HUES48 (cell line): ENCODE measurements around the gene PPM1G.

Experiments
- H3K27ac ChIP-seq: one replicate; pipeline ENCODE4 v1.7.0; 2013; ENCODE audit warnings: low read depth, low read length, inconsistent platforms
- H3K27me3 ChIP-seq: 2 replicates; pipeline ENCODE4 v1.6.1; 2013; ENCODE audit warnings: mild to moderate bottlenecking, low read length; ENCODE audit not compliant: control insufficient read depth, insufficient read depth
- H3K36me3 ChIP-seq: 2 replicates; pipeline ENCODE4 v1.6.1; 2013; ENCODE audit warnings: low read length; ENCODE audit not compliant: control insufficient read depth, insufficient read depth
- H3K4me1 ChIP-seq: 2 replicates; pipeline ENCODE4 v1.6.1; 2013; ENCODE audit warnings: mild to moderate bottlenecking, low read length; ENCODE audit not compliant: control insufficient read depth, insufficient read depth
- H3K4me3 ChIP-seq: 2 replicates; pipeline ENCODE4 v1.5.1; 2013; ENCODE audit warnings: mild to moderate bottlenecking, low read depth, low read length
- H3K9ac ChIP-seq: 2 replicates; pipeline ENCODE4 v1.6.1; 2013; ENCODE audit warnings: mild to moderate bottlenecking, low read depth, low read length, moderate library complexity
- H3K9me3 ChIP-seq: 2 replicates; pipeline ENCODE4 v1.6.1; 2013; ENCODE audit warnings: low read length; ENCODE audit not compliant: control insufficient read depth, insufficient read depth

Gene PPM1G

GRCh38 chr2:27409321-27410073 lies at the start of gene PPM1G:
Gene PPM1G (minus strand): TSS chr2:27409591. CDS start chr2:27409422, 169 bp downstream.
- no peaks in the 10 kb centered on the region for H3K9me3 ChIP-seq
- H3K36me3 ChIP-seq = peaks cover 14% of the 10 kb centered on the region
- peak within 1 kb of the TSS; percentile 91 for H3K27ac ChIP-seq
- H3K4me1 ChIP-seq = peaks cover 6% of the 10 kb centered on the region; the same call in 1 of the 2 replicates
- H3K27me3 ChIP-seq = no peaks in the 10 kb centered on the region
- peak within 1 kb of the TSS; percentile 92 for H3K9ac ChIP-seq
- peak within 1 kb of the TSS; percentile 96 for H3K4me3 ChIP-seq

- H3K27ac ChIP-seq = no peak overlapping the region
- no peaks in the 10 kb centered on the region for H3K27me3 ChIP-seq
- H3K9ac ChIP-seq = no peak overlapping the region
- H3K4me1 ChIP-seq = no peaks in the 10 kb centered on the region
- H3K4me3 ChIP-seq = no peak overlapping the region
- H3K9me3 ChIP-seq = no peaks in the 10 kb centered on the region
- H3K36me3 ChIP-seq = peaks cover 51% of the 10 kb centered on the region
Observed at GRCh38 chr2:27453968-27454367, 44.6 kb upstream of the PPM1G start.

GRCh38 chr2:27451095-27451494 lies 41.7 kb upstream of the PPM1G start:
- Histone ChIP-seq H3K9me3 (no peaks in the 10 kb centered on the region), H3K27ac (no peak overlapping the region), H3K4me3 (no peak overlapping the region), H3K27me3 (no peaks in the 10 kb centered on the region), H3K36me3 (peaks cover 44% of the 10 kb centered on the region), H3K9ac (no peak overlapping the region), H3K4me1 (no peaks in the 10 kb centered on the region)

GRCh38 chr2:27448381-27448780 lies 39.0 kb upstream of the PPM1G start:
- Histone ChIP-seq H3K36me3 (peaks cover 53% of the 10 kb centered on the region), H3K27me3 (no peaks in the 10 kb centered on the region), H3K27ac (no peak overlapping the region), H3K9ac (no peak overlapping the region), H3K9me3 (no peaks in the 10 kb centered on the region), H3K4me1 (no peaks in the 10 kb centered on the region), H3K4me3 (no peak overlapping the region)

GRCh38 chr2:27446057-27446456 lies 36.7 kb upstream of the PPM1G start:
- peaks cover 47% of the 10 kb centered on the region for H3K36me3 ChIP-seq
- no peak overlapping the region for H3K27ac ChIP-seq
- H3K9me3 ChIP-seq = no peaks in the 10 kb centered on the region
- no peak overlapping the region for H3K4me3 ChIP-seq
- peaks cover 6% of the 10 kb centered on the region; the same call in 1 of the 2 replicates for H3K4me1 ChIP-seq
- H3K9ac ChIP-seq = no peak overlapping the region
- H3K27me3 ChIP-seq = no peaks in the 10 kb centered on the region

- H3K4me3 ChIP-seq = no peak overlapping the region
- H3K4me1 ChIP-seq = peaks cover 6% of the 10 kb centered on the region; the same call in 1 of the 2 replicates
- no peak overlapping the region for H3K9ac ChIP-seq
- H3K27ac ChIP-seq = no peak overlapping the region
- no peaks in the 10 kb centered on the region for H3K9me3 ChIP-seq
- peaks cover 51% of the 10 kb centered on the region for H3K36me3 ChIP-seq
- H3K27me3 ChIP-seq = no peaks in the 10 kb centered on the region
Observed at GRCh38 chr2:27445615-27446014, 36.2 kb upstream of the PPM1G start.

- H3K4me3 ChIP-seq = no peak overlapping the region
- H3K9ac ChIP-seq = no peak overlapping the region
- H3K27ac ChIP-seq = no peak overlapping the region
- H3K27me3 ChIP-seq = no peaks in the 10 kb centered on the region
- peaks cover 56% of the 10 kb centered on the region for H3K36me3 ChIP-seq
- H3K9me3 ChIP-seq = no peaks in the 10 kb centered on the region
- H3K4me1 ChIP-seq = peaks cover 6% of the 10 kb centered on the region; the same call in 1 of the 2 replicates
Observed at GRCh38 chr2:27445155-27445554, 35.8 kb upstream of the PPM1G start.

- peaks cover 60% of the 10 kb centered on the region for H3K36me3 ChIP-seq
- no peaks in the 10 kb centered on the region for H3K27me3 ChIP-seq
- H3K9me3 ChIP-seq = no peaks in the 10 kb centered on the region
- H3K4me3 ChIP-seq = peak overlapping the region; percentile 68
- peaks cover 6% of the 10 kb centered on the region; the same call in 1 of the 2 replicates for H3K4me1 ChIP-seq
- peak overlapping the region; percentile 42 for H3K27ac ChIP-seq
- peak overlapping the region; percentile 72 for H3K9ac ChIP-seq
Observed at GRCh38 chr2:27442920-27443282, 33.5 kb upstream of the PPM1G start.

GRCh38 chr2:27441958-27442919 lies 32.8 kb upstream of the PPM1G start, which contains the start of gene KRTCAP3:
Gene KRTCAP3 (plus strand): TSS chr2:27442381. CDS start chr2:27442413, 32 bp downstream.
- Histone ChIP-seq H3K36me3 (peaks cover 58% of the 10 kb centered on the region), H3K9ac (peak within 1 kb of the TSS; percentile 72), H3K4me3 (peak within 1 kb of the TSS; percentile 68), H3K27me3 (no peaks in the 10 kb centered on the region), H3K9me3 (no peaks in the 10 kb centered on the region), H3K4me1 (peaks cover 6% of the 10 kb centered on the region; the same call in 1 of the 2 replicates), H3K27ac (peak within 1 kb of the TSS; percentile 60)

- H3K4me1 ChIP-seq = peaks cover 6% of the 10 kb centered on the region; the same call in 1 of the 2 replicates
- no peak overlapping the region for H3K9ac ChIP-seq
- no peaks in the 10 kb centered on the region for H3K9me3 ChIP-seq
- no peaks in the 10 kb centered on the region for H3K27me3 ChIP-seq
- peaks cover 66% of the 10 kb centered on the region for H3K36me3 ChIP-seq
- H3K27ac ChIP-seq = peak overlapping the region; percentile 60
- H3K4me3 ChIP-seq = no peak overlapping the region; the same call in 1 of the 2 replicates
Observed at GRCh38 chr2:27441226-27441926, 32.0 kb upstream of the PPM1G start.
